Measurements from ENCODE around the gene ANKS1B. TPM values are rescaled to one million over a fixed set of nuclear protein-coding genes. Genes with fewer than 3 reads are reported as not detected.

The ANKS1B gene
- total and polyA plus RNA-seq, 3 experiments from 2014 or later: 0.39 to 0.60 TPM; not detected in 1

GRCh38 chr12:99712281-99712680 lies 272.5 kb downstream of the ANKS1B start:
- H3K4me3 ChIP-seq (ENCODE audit: low read length): no peak overlapping the region
- H3K36me3 ChIP-seq (ENCODE audit: insufficient read depth, low read length): no peaks in the 10 kb centered on the region
- POLR2A ChIA-PET: no interaction called here
- Mint-ChIP-seq H3K9me3 (peaks cover 5 to 14% (median 9%) of the 10 kb centered on the region in 5 donors), H3K4me3 (no peak overlapping the region), H3K4me1 (no peaks in the 10 kb centered on the region), H3K27ac (no peak overlapping the region), H3K27me3 (no peaks in the 10 kb centered on the region), H3K36me3 (no peaks in the 10 kb centered on the region)
- no peak for DNase-seq
- H3K27ac ChIP-seq (ENCODE audit: low read depth, low read length): no peak overlapping the region
- CTCF ChIA-PET: no interaction called here
- no peaks in the 10 kb centered on the region for H3K27me3 ChIP-seq (ENCODE audit: insufficient read depth, low read length, poor library complexity, severe bottlenecking)
- H3K9me3 ChIP-seq (ENCODE audit: low read length): no peaks in the 10 kb centered on the region
- H3K4me1 ChIP-seq (ENCODE audit: insufficient read depth, low read length): no peaks in the 10 kb centered on the region

GRCh38 chr12:99711246-99711645 lies 273.5 kb downstream of the ANKS1B start:
- Histone ChIP-seq H3K36me3 (ENCODE audit: insufficient read depth, low read length) (no peaks in the 10 kb centered on the region), H3K27me3 (ENCODE audit: insufficient read depth, low read length, poor library complexity, severe bottlenecking) (no peaks in the 10 kb centered on the region), H3K4me1 (ENCODE audit: insufficient read depth, low read length) (no peaks in the 10 kb centered on the region), H3K4me3 (ENCODE audit: low read length) (no peak overlapping the region), H3K9me3 (ENCODE audit: low read length) (no peaks in the 10 kb centered on the region), H3K27ac (ENCODE audit: low read depth, low read length) (no peak overlapping the region)
- no peak overlapping the region for H3K4me3 Mint-ChIP-seq
- no peak for DNase-seq
- no peaks in the 10 kb centered on the region for H3K4me1 Mint-ChIP-seq
- H3K36me3 Mint-ChIP-seq: no peaks in the 10 kb centered on the region
- H3K27me3 Mint-ChIP-seq: no peaks in the 10 kb centered on the region
- POLR2A ChIA-PET: no interaction called here
- H3K27ac Mint-ChIP-seq: no peak overlapping the region
- H3K9me3 Mint-ChIP-seq: peaks cover under 1 to 12% (median 5%) of the 10 kb centered on the region in 5 donors
- CTCF ChIA-PET: no interaction called here

- H3K36me3 ChIP-seq (ENCODE audit: insufficient read depth, low read length): no peaks in the 10 kb centered on the region
- no peak overlapping the region for H3K27ac Mint-ChIP-seq
- no peaks in the 10 kb centered on the region for H3K36me3 Mint-ChIP-seq
- no peak overlapping the region for H3K4me3 ChIP-seq (ENCODE audit: low read length)
- no peaks in the 10 kb centered on the region for H3K4me1 ChIP-seq (ENCODE audit: insufficient read depth, low read length)
- H3K9me3 Mint-ChIP-seq: peaks cover 0 to 10% (median 5%) of the 10 kb centered on the region in 5 donors
- POLR2A ChIA-PET: no interaction called here
- no peak for DNase-seq
- no peaks in the 10 kb centered on the region for H3K9me3 ChIP-seq (ENCODE audit: low read length)
- no peak overlapping the region for H3K27ac ChIP-seq (ENCODE audit: low read depth, low read length)
- H3K4me1 Mint-ChIP-seq: no peaks in the 10 kb centered on the region
- no peaks in the 10 kb centered on the region for H3K27me3 Mint-ChIP-seq
- no peak overlapping the region for H3K4me3 Mint-ChIP-seq
- CTCF ChIA-PET: no interaction called here
- no peaks in the 10 kb centered on the region for H3K27me3 ChIP-seq (ENCODE audit: insufficient read depth, low read length, poor library complexity, severe bottlenecking)
These were observed 275.1 kb downstream of the ANKS1B start for GRCh38 chr12:99709619-99710018.

GRCh38 chr12:99709116-99709515 lies 275.6 kb downstream of the ANKS1B start:
- no peaks in the 10 kb centered on the region for H3K27me3 Mint-ChIP-seq
- no peak for DNase-seq

GRCh38 chr12:99707883-99708282 lies 276.9 kb downstream of the ANKS1B start:
- H3K4me3 Mint-ChIP-seq: no peak overlapping the region
- CTCF ChIA-PET: no interaction called here
- POLR2A ChIA-PET: no interaction called here

More at GRCh38 chr12:99709116-99709515, 275.6 kb downstream of the ANKS1B start:
- H3K36me3 ChIP-seq (ENCODE audit: insufficient read depth, low read length): no peaks in the 10 kb centered on the region
- no peaks in the 10 kb centered on the region for H3K36me3 Mint-ChIP-seq
- H3K4me3 Mint-ChIP-seq: no peak overlapping the region
- H3K27me3 ChIP-seq (ENCODE audit: insufficient read depth, low read length, poor library complexity, severe bottlenecking): no peaks in the 10 kb centered on the region
- H3K4me1 ChIP-seq (ENCODE audit: insufficient read depth, low read length): no peaks in the 10 kb centered on the region
- no peaks in the 10 kb centered on the region for H3K9me3 ChIP-seq (ENCODE audit: low read length)
- H3K4me3 ChIP-seq (ENCODE audit: low read length): no peak overlapping the region
- CTCF ChIA-PET: no interaction called here
- no peak overlapping the region for H3K27ac Mint-ChIP-seq
- POLR2A ChIA-PET: no interaction called here
- no peak overlapping the region for H3K27ac ChIP-seq (ENCODE audit: low read depth, low read length)
- H3K9me3 Mint-ChIP-seq: peaks cover 0 to 10% (median 5%) of the 10 kb centered on the region in 5 donors
- H3K4me1 Mint-ChIP-seq: no peaks in the 10 kb centered on the region

GRCh38 chr12:99706736-99707473 lies 277.8 kb downstream of the ANKS1B start:
- no peaks in the 10 kb centered on the region for H3K27me3 ChIP-seq (ENCODE audit: insufficient read depth, low read length, poor library complexity, severe bottlenecking)
- POLR2A ChIA-PET: no interaction called here
- CTCF ChIA-PET: no interaction called here

More at GRCh38 chr12:99707883-99708282, 276.9 kb downstream of the ANKS1B start:
- no peak for DNase-seq
- Mint-ChIP-seq H3K27me3 (no peaks in the 10 kb centered on the region), H3K4me1 (no peaks in the 10 kb centered on the region), H3K9me3 (peaks cover 0 to 5% (median 4%) of the 10 kb centered on the region in 5 donors), H3K36me3 (no peaks in the 10 kb centered on the region), H3K27ac (no peak overlapping the region)
- no peaks in the 10 kb centered on the region for H3K27me3 ChIP-seq (ENCODE audit: insufficient read depth, low read length, poor library complexity, severe bottlenecking)
- no peaks in the 10 kb centered on the region for H3K9me3 ChIP-seq (ENCODE audit: low read length)
- no peaks in the 10 kb centered on the region for H3K36me3 ChIP-seq (ENCODE audit: insufficient read depth, low read length)
- H3K4me1 ChIP-seq (ENCODE audit: insufficient read depth, low read length): no peaks in the 10 kb centered on the region
- H3K27ac ChIP-seq (ENCODE audit: low read depth, low read length): no peak overlapping the region
- no peak overlapping the region for H3K4me3 ChIP-seq (ENCODE audit: low read length)

GRCh38 chr12:99704458-99704857 lies 280.3 kb downstream of the ANKS1B start:
- no peak overlapping the region for H3K27ac ChIP-seq (ENCODE audit: low read depth, low read length)
- no peak overlapping the region for H3K4me3 ChIP-seq (ENCODE audit: low read length)
- ChIA-PET POLR2A (no interaction called here), CTCF (no interaction called here)
- no peaks in the 10 kb centered on the region for H3K4me1 ChIP-seq (ENCODE audit: insufficient read depth, low read length)
- Mint-ChIP-seq H3K27ac (no peak overlapping the region), H3K36me3 (no peaks in the 10 kb centered on the region), H3K4me1 (no peaks in the 10 kb centered on the region), H3K27me3 (no peaks in the 10 kb centered on the region), H3K9me3 (peaks cover 0 to 4% (median 2%) of the 10 kb centered on the region in 5 donors), H3K4me3 (no peak overlapping the region)
- DNase-seq: no peak
- H3K27me3 ChIP-seq (ENCODE audit: insufficient read depth, low read length, poor library complexity, severe bottlenecking): no peaks in the 10 kb centered on the region
- H3K9me3 ChIP-seq (ENCODE audit: low read length): no peaks in the 10 kb centered on the region
- H3K36me3 ChIP-seq (ENCODE audit: insufficient read depth, low read length): no peaks in the 10 kb centered on the region

More at GRCh38 chr12:99706736-99707473, 277.8 kb downstream of the ANKS1B start:
- no peak overlapping the region for H3K27ac ChIP-seq (ENCODE audit: low read depth, low read length)
- Mint-ChIP-seq H3K4me1 (no peaks in the 10 kb centered on the region), H3K4me3 (no peak overlapping the region), H3K36me3 (no peaks in the 10 kb centered on the region), H3K9me3 (peaks cover 0 to 5% (median 4%) of the 10 kb centered on the region in 5 donors), H3K27me3 (no peaks in the 10 kb centered on the region), H3K27ac (no peak overlapping the region)
- H3K4me3 ChIP-seq (ENCODE audit: low read length): no peak overlapping the region
- no peak for DNase-seq
- no peaks in the 10 kb centered on the region for H3K36me3 ChIP-seq (ENCODE audit: insufficient read depth, low read length)
- no peaks in the 10 kb centered on the region for H3K9me3 ChIP-seq (ENCODE audit: low read length)
- H3K4me1 ChIP-seq (ENCODE audit: insufficient read depth, low read length): no peaks in the 10 kb centered on the region

GRCh38 chr12:99704036-99704435 lies 280.7 kb downstream of the ANKS1B start:
- H3K4me1 Mint-ChIP-seq: no peaks in the 10 kb centered on the region
- Histone ChIP-seq H3K27me3 (ENCODE audit: insufficient read depth, low read length, poor library complexity, severe bottlenecking) (no peaks in the 10 kb centered on the region), H3K27ac (ENCODE audit: low read depth, low read length) (no peak overlapping the region), H3K36me3 (ENCODE audit: insufficient read depth, low read length) (no peaks in the 10 kb centered on the region), H3K9me3 (ENCODE audit: low read length) (no peaks in the 10 kb centered on the region), H3K4me3 (ENCODE audit: low read length) (no peak overlapping the region), H3K4me1 (ENCODE audit: insufficient read depth, low read length) (no peaks in the 10 kb centered on the region)
- CTCF ChIA-PET: no interaction called here
- H3K9me3 Mint-ChIP-seq: peaks cover 0 to 4% (median 2%) of the 10 kb centered on the region in 5 donors
- POLR2A ChIA-PET: no interaction called here
- no peak for DNase-seq
- H3K27ac Mint-ChIP-seq: no peak overlapping the region
- H3K27me3 Mint-ChIP-seq: no peaks in the 10 kb centered on the region
- no peaks in the 10 kb centered on the region for H3K36me3 Mint-ChIP-seq
- H3K4me3 Mint-ChIP-seq: no peak overlapping the region
